Esophagus squamous epithelium (tissue), 5 donors: ENCODE data around the gene STMN3. TPM values are rescaled to one million over a fixed set of nuclear protein-coding genes. Genes with fewer than 3 reads are reported as not detected.

ENCODE experiments used
- DNase-seq: peaks from one replicate; lab custom pipeline; 2025; lab: John Stamatoyannopoulos, UW
- H3K27ac ChIP-seq, 4 donors: fragments of 200-600 bp; sonication (generic); one replicate each; pipeline ENCODE4 v1.5.1; 2016 to 2019; ENCODE audit warnings: mild to moderate bottlenecking in 1 of 4
- H3K27me3 ChIP-seq, 4 donors: fragments of 200-600 bp; sonication (generic); 1 replicate in 3 of 4; 2 replicates in 1 of 4; pipeline versions ENCODE4 v1.5.1 to v1.6.0; 2017 to 2021; ENCODE audit warnings: antibody characterized with exemption in 1 of 4
- H3K36me3 ChIP-seq, 3 donors: fragments of 200-600 bp; sonication (generic); one replicate each; pipeline ENCODE4 v1.5.1; 2016 to 2019
- H3K4me1 ChIP-seq, 3 donors: fragments of 200-600 bp; sonication (generic); one replicate each; pipeline ENCODE4 v1.5.1; 2017 to 2019
- H3K4me3 ChIP-seq, 4 donors: fragments of 200-600 bp; sonication (generic); 1 replicate in 3 of 4; 2 replicates in 1 of 4; pipeline ENCODE4 v1.5.1; 2016 to 2019; ENCODE audit warnings: mild to moderate bottlenecking in 2 of 4, moderate library complexity in 1 of 4
- H3K9me3 ChIP-seq, 3 donors: fragments of 200-600 bp; sonication (generic); one replicate each; pipeline ENCODE4 v1.5.1; 2016 to 2019
- POLR2A ChIP-seq, 4 donors: fragments of 450-650 bp; IDR thresholded peaks; one replicate each; pipeline ENCODE4 v1.6.1; 2017; ENCODE audit warnings: antibody characterized with exemption in 4 of 4, mild to moderate bottlenecking in 4 of 4, moderate library complexity in 3 of 4
- WGBS, 2 donors: methylation state at CpG; one replicate each; pipeline ENCODE4 v1.1.5; 2018; 5-methylcytosine and 5-hydroxymethylcytosine counted together
- intact Hi-C: fragments of 100-400 bp; cut with DNase I; formaldehyde crosslinking; loops from one replicate; pipeline ENCODE4 v1.15.0; 2022
- total RNA-seq, 4 donors: library from RNA; depleted of rRNA; stranded (reverse); fragments of >200 nt; gene quantifications; one replicate each; pipeline ENCODE4 v1.1.0, GENCODE V29; 2016
- TF ChIP-seq, protein P1 (sequence below), 6 experiments: fragments of 450-650 bp in 4 of 6; fragments of 200-600 bp in 2 of 6; sonication (generic) in 2 of 6; IDR thresholded peaks; one replicate each; pipeline ENCODE4 v1.5.1; 2016 to 2019; ENCODE audit warnings: antibody characterized with exemption in 6 of 6, mild to moderate bottlenecking in 4 of 6, moderate library complexity in 4 of 6
- donor health status: DM: yes; HTN: yes; CAD: no.

The STMN3 gene
- total RNA-seq, 4 donors from 2014 or later = 1.9 to 8.4 (median 4.5) TPM

DNA sequence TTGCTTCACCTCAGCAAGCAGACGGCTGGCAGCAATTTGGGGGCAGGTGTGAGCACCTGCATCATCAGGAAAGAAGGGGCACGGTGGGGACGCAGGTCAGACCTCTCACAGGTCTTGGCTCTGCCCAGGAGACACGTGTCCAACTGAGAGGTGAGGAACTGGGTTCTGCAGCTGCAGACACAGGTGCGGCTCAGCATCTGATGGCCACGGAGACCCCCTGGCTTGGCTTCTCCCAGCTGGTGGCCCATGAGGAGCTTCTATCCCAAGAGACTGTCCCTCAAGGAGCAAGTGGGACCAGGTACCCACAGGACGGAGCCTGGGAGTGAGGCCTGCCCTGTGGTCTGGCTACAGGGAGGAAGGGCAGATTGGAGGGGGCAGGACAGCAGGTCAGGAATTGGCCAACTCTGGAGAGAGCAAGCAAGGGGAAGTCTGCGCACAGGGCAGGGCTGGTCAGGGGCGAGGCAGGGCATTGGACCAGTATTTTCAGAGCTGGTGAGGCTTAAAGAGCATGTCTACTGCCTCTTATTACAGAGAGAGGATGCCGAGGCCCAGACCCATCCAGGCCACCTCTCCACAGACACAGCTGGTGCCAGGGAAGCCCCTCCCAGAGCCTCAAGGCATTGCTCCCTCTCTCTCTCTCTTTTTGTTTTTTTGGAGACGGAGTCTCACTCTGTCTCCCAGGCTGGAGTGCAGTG, 4.2 kb downstream of the STMN3 start:
- TF ChIP-seq, protein P1, sequence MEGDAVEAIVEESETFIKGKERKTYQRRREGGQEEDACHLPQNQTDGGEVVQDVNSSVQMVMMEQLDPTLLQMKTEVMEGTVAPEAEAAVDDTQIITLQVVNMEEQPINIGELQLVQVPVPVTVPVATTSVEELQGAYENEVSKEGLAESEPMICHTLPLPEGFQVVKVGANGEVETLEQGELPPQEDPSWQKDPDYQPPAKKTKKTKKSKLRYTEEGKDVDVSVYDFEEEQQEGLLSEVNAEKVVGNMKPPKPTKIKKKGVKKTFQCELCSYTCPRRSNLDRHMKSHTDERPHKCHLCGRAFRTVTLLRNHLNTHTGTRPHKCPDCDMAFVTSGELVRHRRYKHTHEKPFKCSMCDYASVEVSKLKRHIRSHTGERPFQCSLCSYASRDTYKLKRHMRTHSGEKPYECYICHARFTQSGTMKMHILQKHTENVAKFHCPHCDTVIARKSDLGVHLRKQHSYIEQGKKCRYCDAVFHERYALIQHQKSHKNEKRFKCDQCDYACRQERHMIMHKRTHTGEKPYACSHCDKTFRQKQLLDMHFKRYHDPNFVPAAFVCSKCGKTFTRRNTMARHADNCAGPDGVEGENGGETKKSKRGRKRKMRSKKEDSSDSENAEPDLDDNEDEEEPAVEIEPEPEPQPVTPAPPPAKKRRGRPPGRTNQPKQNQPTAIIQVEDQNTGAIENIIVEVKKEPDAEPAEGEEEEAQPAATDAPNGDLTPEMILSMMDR (IDR thresholded peaks at IDR 0.05) = no peak
- no peak for TF ChIP-seq POLR2A (IDR thresholded peaks at IDR 0.05)
- no peak for DNase-seq
- intact Hi-C loops = no loop called here

DNA sequence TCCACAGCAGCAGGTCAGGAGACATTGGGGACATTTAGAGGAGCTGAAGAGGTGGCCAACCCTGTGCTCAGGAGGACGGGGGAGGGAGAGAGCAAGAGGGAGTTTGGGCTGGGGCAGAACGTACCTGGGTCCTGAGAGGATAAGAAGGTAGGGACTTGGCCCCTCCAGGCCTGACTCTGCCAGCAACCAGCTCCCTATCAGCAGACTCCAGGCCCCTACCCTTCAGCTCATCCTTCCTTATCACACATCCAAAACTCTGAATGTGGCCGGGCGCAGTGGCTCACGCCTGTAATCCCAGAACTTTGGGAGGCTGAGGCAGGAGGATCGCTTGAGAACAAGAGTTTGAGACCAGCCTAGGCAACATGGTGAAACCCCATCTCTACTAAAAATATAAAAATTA, 5.0 kb downstream of the STMN3 start:
- H3K4me1 ChIP-seq = peaks cover 11 to 22% (median 14%) of the 10 kb centered on the region in 3 donors
- no peak overlapping the region for H3K27ac ChIP-seq
- peaks cover 0 to 13% (median 0%) of the 10 kb centered on the region in 4 donors for H3K27me3 ChIP-seq
- no peak overlapping the region for H3K4me3 ChIP-seq
- no peak for DNase-seq
- TF ChIP-seq POLR2A (IDR thresholded peaks at IDR 0.05) = no peak
- TF ChIP-seq, protein P1 (IDR thresholded peaks at IDR 0.05) = no peak
- intact Hi-C loops = no loop called here
- H3K9me3 ChIP-seq = no peaks in the 10 kb centered on the region
- 86 to 88% methylated on average over 2 to 6 of the region's 6 CpGs for WGBS, 2 donors
- H3K36me3 ChIP-seq = no peaks in the 10 kb centered on the region

More for the DNA sequence above, 4.2 kb downstream of the STMN3 start:
- peaks cover 0 to 13% (median 0%) of the 10 kb centered on the region in 4 donors for H3K27me3 ChIP-seq
- H3K4me1 ChIP-seq = peaks cover 17 to 30% (median 22%) of the 10 kb centered on the region in 3 donors
- 90% methylated on average over 6 to 9 of the region's 11 CpGs for WGBS, 2 donors
- H3K9me3 ChIP-seq = no peaks in the 10 kb centered on the region
- no peak overlapping the region for H3K27ac ChIP-seq
- H3K36me3 ChIP-seq = no peaks in the 10 kb centered on the region
- H3K4me3 ChIP-seq = no peak overlapping the region

DNA sequence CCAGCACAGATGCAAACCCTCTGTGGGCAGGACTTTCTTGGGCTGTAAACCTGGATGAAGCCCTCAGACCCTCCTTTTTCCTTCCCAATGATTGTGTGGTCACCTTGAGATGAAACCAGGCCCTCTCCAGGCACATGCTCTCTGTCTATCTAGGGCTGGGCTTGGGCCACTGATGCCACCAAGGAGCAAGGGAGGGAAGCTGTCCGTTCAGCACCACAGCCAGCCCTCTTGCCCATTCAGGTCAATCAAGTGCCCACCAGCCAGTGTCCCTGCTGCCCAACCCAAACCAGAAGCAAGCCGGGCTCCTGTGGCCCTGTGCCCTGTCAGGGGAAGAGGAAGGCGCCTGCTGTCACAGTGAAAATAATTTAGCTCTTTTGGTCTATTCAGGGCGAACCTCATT, 8.0 kb downstream of the STMN3 start:
- WGBS, 2 donors = 20% methylated on average over 1 of the region's 4 CpGs; no CpG with 5 or more reads in 1 of the 2 donors

DNA sequence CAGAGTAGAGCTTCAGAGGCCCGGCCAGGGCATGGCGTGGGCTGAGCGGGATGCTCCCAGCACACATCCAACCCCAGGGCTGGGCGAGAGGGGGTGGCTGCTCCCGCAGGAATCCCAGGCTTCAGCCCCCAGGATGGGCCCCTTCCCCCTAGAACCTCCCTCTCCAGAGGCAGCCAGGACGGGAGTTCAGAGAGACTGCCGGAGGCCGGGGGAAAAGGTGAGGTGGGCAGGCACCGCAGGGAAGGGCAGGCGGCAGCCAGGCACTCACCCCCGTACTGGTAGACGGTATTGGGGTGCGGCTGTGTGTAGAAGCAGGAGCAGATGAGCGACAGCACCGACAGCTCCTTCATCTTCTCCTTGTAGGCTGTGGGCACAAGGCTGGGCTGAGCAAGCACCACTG, 9.3 kb downstream of the STMN3 start:
- Histone ChIP-seq H3K27ac (no peak overlapping the region), H3K4me3 (no peak overlapping the region), H3K9me3 (no peaks in the 10 kb centered on the region), H3K27me3 (no peaks in the 10 kb centered on the region), H3K36me3 (no peaks in the 10 kb centered on the region), H3K4me1 (peaks cover 5 to 35% (median 17%) of the 10 kb centered on the region in 3 donors)
- no peak for DNase-seq
- 90 to 100% methylated on average over 4 of the region's 15 CpGs for WGBS, 2 donors
- TF ChIP-seq POLR2A (IDR thresholded peaks at IDR 0.05) = no peak
- TF ChIP-seq, protein P1 (IDR thresholded peaks at IDR 0.05) = no peak
- intact Hi-C loops = no loop called here

More for the DNA sequence above, 8.0 kb downstream of the STMN3 start:
- intact Hi-C loops = no loop called here
- DNase-seq = no peak
- H3K36me3 ChIP-seq = no peaks in the 10 kb centered on the region
- H3K4me3 ChIP-seq = no peak overlapping the region
- no peaks in the 10 kb centered on the region for H3K27me3 ChIP-seq
- TF ChIP-seq, protein P1 (IDR thresholded peaks at IDR 0.05) = no peak
- TF ChIP-seq POLR2A (IDR thresholded peaks at IDR 0.05) = no peak
- no peaks in the 10 kb centered on the region for H3K9me3 ChIP-seq
- H3K4me1 ChIP-seq = peaks cover 5 to 24% (median 11%) of the 10 kb centered on the region in 3 donors
- H3K27ac ChIP-seq = no peak overlapping the region

DNA sequence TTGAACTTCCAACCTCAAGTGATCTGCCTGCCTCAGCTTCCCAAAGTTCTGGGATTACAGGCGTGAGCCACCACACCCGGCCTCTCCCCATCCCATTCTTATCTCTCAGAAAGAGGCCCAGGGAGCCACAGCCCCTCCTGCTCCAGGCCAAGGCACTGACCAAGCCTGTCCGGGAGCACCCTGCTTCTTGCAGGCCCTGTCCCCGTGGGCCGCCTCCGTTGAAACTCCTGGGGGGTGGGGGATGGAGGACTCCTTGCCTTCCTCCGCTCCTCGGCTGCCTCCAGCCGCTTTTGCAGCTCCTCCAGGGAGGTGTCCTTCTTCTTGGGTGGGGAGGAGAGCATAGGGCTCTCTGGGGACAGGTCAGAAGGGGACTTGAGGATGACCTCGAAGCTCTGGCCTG, 9.7 kb downstream of the STMN3 start:
- H3K4me1 ChIP-seq = peaks cover 8 to 38% (median 17%) of the 10 kb centered on the region in 3 donors
- WGBS, 2 donors = 100% methylated on average over 1 to 3 of the region's 10 CpGs
- no peaks in the 10 kb centered on the region for H3K36me3 ChIP-seq
- intact Hi-C loops = no loop called here
- no peak for TF ChIP-seq POLR2A (IDR thresholded peaks at IDR 0.05)
- no peak overlapping the region for H3K4me3 ChIP-seq
- no peak overlapping the region for H3K27ac ChIP-seq
- no peaks in the 10 kb centered on the region for H3K9me3 ChIP-seq
- H3K27me3 ChIP-seq = no peaks in the 10 kb centered on the region
- no peak for DNase-seq
